ENCODE measurements around the gene ZNF385B.

The ZNF385B gene

GRCh38 chr2:179712825-179713224 is 148.6 kb downstream of the ZNF385B start:
- Mint-ChIP-seq H3K4me3 (no peak overlapping the region), H3K36me3 (ENCODE audit: low read depth) (no peaks in the 10 kb centered on the region), H3K9me3 (no peaks in the 10 kb centered on the region), H3K27ac (no peak overlapping the region), H3K27me3 (no peaks in the 10 kb centered on the region), H3K4me1 (ENCODE audit: low read depth) (no peaks in the 10 kb centered on the region)

GRCh38 chr2:179711375-179711774 is 150.0 kb downstream of the ZNF385B start:
- no peak overlapping the region for H3K4me3 Mint-ChIP-seq
- H3K27me3 Mint-ChIP-seq: no peaks in the 10 kb centered on the region
- no peak overlapping the region for H3K27ac Mint-ChIP-seq
- H3K4me1 Mint-ChIP-seq (ENCODE audit: low read depth): no peaks in the 10 kb centered on the region
- H3K9me3 Mint-ChIP-seq: no peaks in the 10 kb centered on the region
- no peaks in the 10 kb centered on the region for H3K36me3 Mint-ChIP-seq (ENCODE audit: low read depth)

- Mint-ChIP-seq H3K4me3 (no peak overlapping the region), H3K4me1 (ENCODE audit: low read depth) (no peaks in the 10 kb centered on the region), H3K27ac (no peak overlapping the region), H3K9me3 (no peaks in the 10 kb centered on the region), H3K36me3 (ENCODE audit: low read depth) (no peaks in the 10 kb centered on the region), H3K27me3 (no peaks in the 10 kb centered on the region)
Measured at GRCh38 chr2:179703702-179704101, 157.7 kb downstream of the ZNF385B start.

- Mint-ChIP-seq H3K36me3 (ENCODE audit: low read depth) (no peaks in the 10 kb centered on the region), H3K27me3 (no peaks in the 10 kb centered on the region), H3K4me1 (ENCODE audit: low read depth) (no peaks in the 10 kb centered on the region), H3K9me3 (no peaks in the 10 kb centered on the region), H3K27ac (no peak overlapping the region), H3K4me3 (no peak overlapping the region)
Measured at GRCh38 chr2:179702912-179703311, 158.5 kb downstream of the ZNF385B start.

GRCh38 chr2:179701524-179702110 is 159.8 kb downstream of the ZNF385B start:
- H3K4me3 Mint-ChIP-seq: no peak overlapping the region
- H3K36me3 Mint-ChIP-seq (ENCODE audit: low read depth): no peaks in the 10 kb centered on the region
- no peaks in the 10 kb centered on the region for H3K9me3 Mint-ChIP-seq
- no peak overlapping the region for H3K27ac Mint-ChIP-seq
- no peaks in the 10 kb centered on the region for H3K27me3 Mint-ChIP-seq
- H3K4me1 Mint-ChIP-seq (ENCODE audit: low read depth): no peaks in the 10 kb centered on the region

- Mint-ChIP-seq H3K27me3 (no peaks in the 10 kb centered on the region), H3K36me3 (ENCODE audit: low read depth) (no peaks in the 10 kb centered on the region), H3K4me1 (ENCODE audit: low read depth) (no peaks in the 10 kb centered on the region), H3K9me3 (peaks cover 3% of the 10 kb centered on the region), H3K27ac (no peak overlapping the region), H3K4me3 (no peak overlapping the region)
Measured at GRCh38 chr2:179695486-179695885, 165.9 kb downstream of the ZNF385B start.

- H3K4me1 Mint-ChIP-seq (ENCODE audit: low read depth): no peaks in the 10 kb centered on the region
- no peak overlapping the region for H3K27ac Mint-ChIP-seq
- H3K27me3 Mint-ChIP-seq: peaks cover 3% of the 10 kb centered on the region
- no peaks in the 10 kb centered on the region for H3K36me3 Mint-ChIP-seq (ENCODE audit: low read depth)
- no peak overlapping the region for H3K4me3 Mint-ChIP-seq
- peaks cover 3% of the 10 kb centered on the region for H3K9me3 Mint-ChIP-seq
Measured at GRCh38 chr2:179694963-179695362, 166.4 kb downstream of the ZNF385B start.

GRCh38 chr2:179692610-179693009 is 168.8 kb downstream of the ZNF385B start:
- no peaks in the 10 kb centered on the region for H3K36me3 Mint-ChIP-seq (ENCODE audit: low read depth)

GRCh38 chr2:179692043-179692442 is 169.4 kb downstream of the ZNF385B start:
- Mint-ChIP-seq H3K4me1 (ENCODE audit: low read depth) (no peaks in the 10 kb centered on the region), H3K27ac (no peak overlapping the region), H3K9me3 (peaks cover 3% of the 10 kb centered on the region), H3K27me3 (peaks cover 5% of the 10 kb centered on the region), H3K4me3 (no peak overlapping the region), H3K36me3 (ENCODE audit: low read depth) (no peaks in the 10 kb centered on the region)

More at GRCh38 chr2:179692610-179693009, 168.8 kb downstream of the ZNF385B start:
- Mint-ChIP-seq H3K9me3 (peaks cover 3% of the 10 kb centered on the region), H3K4me3 (no peak overlapping the region), H3K27ac (no peak overlapping the region), H3K4me1 (ENCODE audit: low read depth) (no peaks in the 10 kb centered on the region), H3K27me3 (peaks cover 5% of the 10 kb centered on the region)

- Mint-ChIP-seq H3K4me1 (ENCODE audit: low read depth) (no peaks in the 10 kb centered on the region), H3K4me3 (no peak overlapping the region), H3K36me3 (ENCODE audit: low read depth) (no peaks in the 10 kb centered on the region), H3K27ac (no peak overlapping the region), H3K9me3 (peaks cover 3% of the 10 kb centered on the region), H3K27me3 (peaks cover 5% of the 10 kb centered on the region)
Measured at GRCh38 chr2:179691235-179691634, 170.2 kb downstream of the ZNF385B start.

- no peak overlapping the region for H3K27ac Mint-ChIP-seq
Measured at GRCh38 chr2:179686718-179687342, 174.6 kb downstream of the ZNF385B start.

GRCh38 chr2:179686069-179686468 is 175.3 kb downstream of the ZNF385B start:
- no peaks in the 10 kb centered on the region for H3K9me3 Mint-ChIP-seq
- no peaks in the 10 kb centered on the region for H3K36me3 Mint-ChIP-seq (ENCODE audit: low read depth)
- no peak overlapping the region for H3K27ac Mint-ChIP-seq
- peaks cover 5% of the 10 kb centered on the region for H3K27me3 Mint-ChIP-seq
- no peak overlapping the region for H3K4me3 Mint-ChIP-seq
- H3K4me1 Mint-ChIP-seq (ENCODE audit: low read depth): no peaks in the 10 kb centered on the region

More at GRCh38 chr2:179686718-179687342, 174.6 kb downstream of the ZNF385B start:
- no peaks in the 10 kb centered on the region for H3K36me3 Mint-ChIP-seq (ENCODE audit: low read depth)
- H3K9me3 Mint-ChIP-seq: no peaks in the 10 kb centered on the region
- H3K27me3 Mint-ChIP-seq: peaks cover 5% of the 10 kb centered on the region
- no peak overlapping the region for H3K4me3 Mint-ChIP-seq
- H3K4me1 Mint-ChIP-seq (ENCODE audit: low read depth): no peaks in the 10 kb centered on the region

GRCh38 chr2:179685146-179685545 is 176.3 kb downstream of the ZNF385B start:
- H3K4me1 Mint-ChIP-seq (ENCODE audit: low read depth): no peaks in the 10 kb centered on the region
- no peaks in the 10 kb centered on the region for H3K9me3 Mint-ChIP-seq
- peaks cover 4% of the 10 kb centered on the region for H3K27me3 Mint-ChIP-seq
- H3K27ac Mint-ChIP-seq: no peak overlapping the region
- H3K36me3 Mint-ChIP-seq (ENCODE audit: low read depth): no peaks in the 10 kb centered on the region
- no peak overlapping the region for H3K4me3 Mint-ChIP-seq

- Mint-ChIP-seq H3K36me3 (ENCODE audit: low read depth) (no peaks in the 10 kb centered on the region), H3K27me3 (no peaks in the 10 kb centered on the region), H3K9me3 (no peaks in the 10 kb centered on the region), H3K27ac (no peak overlapping the region), H3K4me1 (ENCODE audit: low read depth) (no peaks in the 10 kb centered on the region), H3K4me3 (no peak overlapping the region)
Measured at GRCh38 chr2:179682756-179683155, 178.7 kb downstream of the ZNF385B start.

GRCh38 chr2:179677746-179678505 is 183.5 kb downstream of the ZNF385B start:
- Mint-ChIP-seq H3K27me3 (peaks cover 4% of the 10 kb centered on the region), H3K4me1 (ENCODE audit: low read depth) (no peaks in the 10 kb centered on the region), H3K36me3 (ENCODE audit: low read depth) (no peaks in the 10 kb centered on the region), H3K4me3 (no peak overlapping the region), H3K9me3 (no peaks in the 10 kb centered on the region), H3K27ac (no peak overlapping the region)

All from stimulated activated naive CD8-positive, alpha-beta T cell treated with anti-CD3 and anti-CD28 coated beads, Interleukin-15, Interleukin-2, amounts not matched to agents 100 ng/mL and 50 ng/mL, for 24 hours (primary cell).